AG08395 (cell line): ENCODE measurements around the gene RUFY1.
"Not testable (repeated sequence)": the region's sequence is repeated elsewhere in the genome, so short reads cannot be mapped to it uniquely, and the experiment has no call there.

Experiments
- DNase-seq: peaks from one replicate; pipeline ENCODE4 v3.0.0; 2012; ENCODE audit warnings: mixed read lengths, low spot score

Gene RUFY1

GRCh38 chr5:179542170-179542569 is 8.2 kb upstream of the RUFY1 start:
- no peak for DNase-seq

GRCh38 chr5:179543275-179543674 is 7.1 kb upstream of the RUFY1 start:
- not testable (repeated sequence) for DNase-seq

GRCh38 chr5:179553006-179553405 is 2.7 kb downstream of the RUFY1 start:
- DNase-seq = no peak

GRCh38 chr5:179553875-179554274 is 3.5 kb downstream of the RUFY1 start:
- DNase-seq = peak; percentile 55

- no peak for DNase-seq
Observed at GRCh38 chr5:179554981-179555380, 4.6 kb downstream of the RUFY1 start.

- DNase-seq = not testable (repeated sequence)
Observed at GRCh38 chr5:179558261-179558799, 8.0 kb downstream of the RUFY1 start.

GRCh38 chr5:179558932-179559283 is 8.6 kb downstream of the RUFY1 start:
- DNase-seq = peak; percentile 11

- peak; percentile 99 for DNase-seq
Observed at GRCh38 chr5:179559284-179560252, 9.2 kb downstream of the RUFY1 start.

- no peak for DNase-seq
Observed at GRCh38 chr5:179564526-179564925, 14.2 kb downstream of the RUFY1 start.

- no peak for DNase-seq
Observed at GRCh38 chr5:179568721-179569120, 18.4 kb downstream of the RUFY1 start.

- no peak for DNase-seq
Observed at GRCh38 chr5:179572386-179572785, 22.0 kb downstream of the RUFY1 start.

GRCh38 chr5:179577286-179577960 is 27.1 kb downstream of the RUFY1 start:
- no peak for DNase-seq

GRCh38 chr5:179585941-179586401 is 35.6 kb downstream of the RUFY1 start:
- DNase-seq = no peak

GRCh38 chr5:179588166-179588565 is 37.8 kb downstream of the RUFY1 start:
- DNase-seq = no peak

GRCh38 chr5:179595916-179596315 is 45.6 kb downstream of the RUFY1 start:
- DNase-seq = no peak

- DNase-seq = no peak
Observed at GRCh38 chr5:179596421-179596820, 46.1 kb downstream of the RUFY1 start.

GRCh38 chr5:179599100-179599499 is 48.7 kb downstream of the RUFY1 start:
- DNase-seq = no peak

- no peak for DNase-seq
Observed at GRCh38 chr5:179599566-179599965, 49.2 kb downstream of the RUFY1 start.

GRCh38 chr5:179599973-179600372 is 49.6 kb downstream of the RUFY1 start:
- no peak for DNase-seq

GRCh38 chr5:179601871-179602625 is 51.7 kb downstream of the RUFY1 start:
- DNase-seq = no peak

GRCh38 chr5:179603308-179603707 is 53.0 kb downstream of the RUFY1 start:
- no peak for DNase-seq
